Measurements from ENCODE around the gene SLC39A3. TPM values are rescaled to one million over a fixed set of nuclear protein-coding genes. Genes with fewer than 3 reads are reported as not detected.
A peak's percentile ranks its signal among the peaks of the same experiment; 100 is the strongest.

SLC39A3 gene
- total RNA-seq, 4 donors from 2014 or later: 20.2 to 27.0 (median 21.6) TPM

DNA sequence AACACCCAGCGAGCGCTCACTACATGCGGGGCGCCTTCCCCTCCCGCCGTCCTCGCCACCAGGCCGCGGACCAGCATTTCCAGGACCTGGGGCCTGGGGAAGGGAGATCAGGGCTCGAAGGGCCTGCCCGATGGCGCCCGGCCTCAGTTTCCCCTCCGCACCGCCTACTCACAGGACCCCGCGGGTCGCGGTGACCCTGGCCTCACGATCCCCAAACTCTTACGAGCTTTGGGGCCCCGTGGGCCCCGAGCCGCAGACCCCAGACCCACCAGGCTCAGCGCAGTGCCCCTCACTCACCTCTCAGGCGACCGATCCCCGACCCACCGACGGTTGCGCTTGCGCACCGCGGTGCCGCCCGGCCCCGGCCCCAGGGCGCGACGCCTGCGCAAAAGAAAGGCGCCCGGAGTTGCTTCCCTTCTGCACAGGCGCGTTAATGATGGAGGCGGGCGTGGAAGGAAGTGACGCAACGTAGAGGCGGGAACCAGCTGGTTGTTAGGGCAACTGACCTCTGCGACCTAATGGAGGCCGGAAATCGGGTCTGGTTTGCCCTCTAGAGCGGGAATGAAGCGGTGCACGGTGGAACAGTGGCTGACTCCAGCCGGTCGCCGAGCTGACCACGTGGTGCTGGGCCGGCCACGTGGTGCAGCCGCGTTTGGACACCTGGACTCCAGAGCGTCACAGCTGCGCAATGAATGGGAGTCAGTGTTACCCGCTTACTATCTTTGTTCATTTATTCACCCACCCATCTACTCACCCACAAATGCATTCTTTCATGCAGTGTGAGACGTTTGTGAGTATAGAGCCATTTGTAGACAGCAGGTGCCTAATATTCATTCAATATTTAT is 43.3 kb upstream of the SLC39A3 start, which contains the start of gene SGTA:
Gene SGTA (minus strand): TSS at position 338 of the 845 bp plus-strand sequence. CDS start 14,205 bp downstream, outside the sequence.
- H3K4me3 ChIP-seq (ENCODE audit: low read depth, poor library complexity, severe bottlenecking): peak within 1 kb of the TSS; percentile 96
- DNase-seq (ENCODE audit: low spot score in 2 of 2): peak; percentile 98 to 99
- intact Hi-C loops (cut with DNase I; ENCODE audit: low total_unique reads): no loop called here
- TF ChIP-seq, protein P1, sequence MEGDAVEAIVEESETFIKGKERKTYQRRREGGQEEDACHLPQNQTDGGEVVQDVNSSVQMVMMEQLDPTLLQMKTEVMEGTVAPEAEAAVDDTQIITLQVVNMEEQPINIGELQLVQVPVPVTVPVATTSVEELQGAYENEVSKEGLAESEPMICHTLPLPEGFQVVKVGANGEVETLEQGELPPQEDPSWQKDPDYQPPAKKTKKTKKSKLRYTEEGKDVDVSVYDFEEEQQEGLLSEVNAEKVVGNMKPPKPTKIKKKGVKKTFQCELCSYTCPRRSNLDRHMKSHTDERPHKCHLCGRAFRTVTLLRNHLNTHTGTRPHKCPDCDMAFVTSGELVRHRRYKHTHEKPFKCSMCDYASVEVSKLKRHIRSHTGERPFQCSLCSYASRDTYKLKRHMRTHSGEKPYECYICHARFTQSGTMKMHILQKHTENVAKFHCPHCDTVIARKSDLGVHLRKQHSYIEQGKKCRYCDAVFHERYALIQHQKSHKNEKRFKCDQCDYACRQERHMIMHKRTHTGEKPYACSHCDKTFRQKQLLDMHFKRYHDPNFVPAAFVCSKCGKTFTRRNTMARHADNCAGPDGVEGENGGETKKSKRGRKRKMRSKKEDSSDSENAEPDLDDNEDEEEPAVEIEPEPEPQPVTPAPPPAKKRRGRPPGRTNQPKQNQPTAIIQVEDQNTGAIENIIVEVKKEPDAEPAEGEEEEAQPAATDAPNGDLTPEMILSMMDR (IDR thresholded peaks at IDR 0.05): peak in 1 of 3 donors; percentile 7
- peak in 1 of 2 donors; percentile 57 for TF ChIP-seq POLR2A (IDR thresholded peaks at IDR 0.05)
- 1% methylated on average over 24 to 56 of the region's 68 CpGs for WGBS, 2 donors

DNA sequence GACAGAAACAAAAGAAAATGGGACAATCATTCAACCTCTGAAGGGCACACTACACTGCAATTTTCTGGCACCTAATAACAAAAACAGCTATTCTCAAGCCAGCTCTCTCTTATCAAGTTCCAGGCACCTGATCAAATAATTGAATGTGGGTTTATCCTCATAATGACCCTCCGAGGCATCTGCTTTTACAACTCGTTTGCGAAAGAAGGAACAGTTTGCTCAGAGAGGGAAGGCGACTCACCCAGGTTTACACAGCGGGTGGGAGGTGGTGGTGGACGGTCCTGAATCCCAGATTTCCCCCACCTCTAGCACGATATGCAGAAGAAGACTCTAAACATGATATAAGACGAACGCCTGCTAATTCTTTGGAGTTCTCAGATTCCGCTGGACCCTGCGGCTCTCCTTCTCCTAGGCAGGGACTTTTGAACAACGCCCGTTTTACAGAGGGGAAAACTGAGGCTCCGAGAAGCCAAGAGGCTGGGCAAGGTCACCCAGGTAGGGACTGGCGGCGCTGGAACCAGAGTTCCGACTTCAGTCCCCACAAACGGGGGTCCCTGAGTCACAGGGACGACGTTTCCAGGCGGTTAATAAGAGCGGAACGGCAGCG is 42.6 kb upstream of the SLC39A3 start:
- DNase-seq (ENCODE audit: low spot score in 2 of 2): no peak

DNA sequence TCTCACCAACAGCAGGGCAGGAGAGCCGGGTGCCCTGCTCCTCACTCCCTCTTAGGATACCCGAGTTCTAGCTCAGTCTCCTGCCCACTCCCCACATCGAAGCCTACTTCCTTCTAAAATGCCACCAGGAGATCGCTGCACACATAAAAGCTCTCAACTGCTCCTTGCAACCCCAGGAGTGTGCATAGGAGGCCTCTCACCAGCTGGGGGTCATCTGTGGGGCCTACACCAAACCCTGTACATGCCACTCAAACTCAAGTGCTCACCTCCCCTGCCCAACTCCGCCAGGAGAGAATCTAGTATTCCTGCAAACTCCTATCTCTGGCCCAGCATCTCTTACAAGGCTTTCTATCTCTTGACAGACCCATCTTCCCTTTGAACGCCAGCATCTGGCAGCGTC is 40.5 kb upstream of the SLC39A3 start:
- no peak overlapping the region for H3K4me3 ChIP-seq (ENCODE audit: low read depth, poor library complexity, severe bottlenecking)
- 88 to 93% methylated on average over 7 of the region's 7 CpGs for WGBS, 2 donors
- intact Hi-C loops (cut with DNase I; ENCODE audit: low total_unique reads): no loop called here
- TF ChIP-seq POLR2A (IDR thresholded peaks at IDR 0.05): no peak
- TF ChIP-seq, protein P1 (IDR thresholded peaks at IDR 0.05): no peak
- DNase-seq (ENCODE audit: low spot score in 2 of 2): no peak

More for the DNA sequence above, 42.6 kb upstream of the SLC39A3 start:
- WGBS, 2 donors: 1 to 2% methylated on average over 23 to 24 of the region's 24 CpGs
- TF ChIP-seq, protein P1 (IDR thresholded peaks at IDR 0.05): no peak
- TF ChIP-seq POLR2A (IDR thresholded peaks at IDR 0.05): no peak
- intact Hi-C loops (cut with DNase I; ENCODE audit: low total_unique reads): no loop called here
- H3K4me3 ChIP-seq (ENCODE audit: low read depth, poor library complexity, severe bottlenecking): peak overlapping the region; percentile 96

DNA sequence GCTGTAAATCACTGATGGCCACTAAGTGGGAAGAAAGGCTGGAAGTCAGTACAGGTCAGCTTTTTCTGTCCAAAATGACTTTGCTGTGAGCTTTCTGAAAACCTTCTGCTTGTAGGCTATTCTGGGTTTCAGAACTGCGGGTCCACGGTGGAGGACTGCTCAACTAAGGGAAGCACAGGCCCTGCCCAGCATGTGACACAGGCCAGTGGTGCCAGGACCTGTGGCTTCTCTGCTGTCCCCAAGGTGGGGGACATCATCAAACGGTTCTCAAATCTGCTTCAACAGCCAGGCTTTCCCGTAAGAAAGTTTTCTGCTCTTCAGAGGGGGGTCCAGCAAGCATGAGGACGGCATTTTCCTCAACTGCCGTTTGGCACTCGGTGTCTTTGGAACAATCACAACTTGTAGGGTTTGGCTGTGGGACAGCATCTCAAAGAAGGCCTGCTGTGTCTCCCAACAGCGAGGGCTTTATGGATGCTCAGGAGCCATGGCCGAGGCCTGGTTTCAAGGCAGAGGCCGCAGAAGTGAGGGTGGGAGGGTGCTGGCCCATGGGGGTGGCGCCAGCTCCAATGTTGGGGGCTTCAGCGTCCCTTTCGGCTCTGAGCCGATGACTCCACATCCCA is 39.4 kb upstream of the SLC39A3 start:
- intact Hi-C loops (cut with DNase I; ENCODE audit: low total_unique reads): no loop called here
- TF ChIP-seq, protein P1 (IDR thresholded peaks at IDR 0.05): no peak
- TF ChIP-seq POLR2A (IDR thresholded peaks at IDR 0.05): no peak
- 75 to 80% methylated on average over 14 of the region's 14 CpGs for WGBS, 2 donors
- H3K4me3 ChIP-seq (ENCODE audit: low read depth, poor library complexity, severe bottlenecking): no peak overlapping the region
- DNase-seq (ENCODE audit: low spot score in 2 of 2): no peak

DNA sequence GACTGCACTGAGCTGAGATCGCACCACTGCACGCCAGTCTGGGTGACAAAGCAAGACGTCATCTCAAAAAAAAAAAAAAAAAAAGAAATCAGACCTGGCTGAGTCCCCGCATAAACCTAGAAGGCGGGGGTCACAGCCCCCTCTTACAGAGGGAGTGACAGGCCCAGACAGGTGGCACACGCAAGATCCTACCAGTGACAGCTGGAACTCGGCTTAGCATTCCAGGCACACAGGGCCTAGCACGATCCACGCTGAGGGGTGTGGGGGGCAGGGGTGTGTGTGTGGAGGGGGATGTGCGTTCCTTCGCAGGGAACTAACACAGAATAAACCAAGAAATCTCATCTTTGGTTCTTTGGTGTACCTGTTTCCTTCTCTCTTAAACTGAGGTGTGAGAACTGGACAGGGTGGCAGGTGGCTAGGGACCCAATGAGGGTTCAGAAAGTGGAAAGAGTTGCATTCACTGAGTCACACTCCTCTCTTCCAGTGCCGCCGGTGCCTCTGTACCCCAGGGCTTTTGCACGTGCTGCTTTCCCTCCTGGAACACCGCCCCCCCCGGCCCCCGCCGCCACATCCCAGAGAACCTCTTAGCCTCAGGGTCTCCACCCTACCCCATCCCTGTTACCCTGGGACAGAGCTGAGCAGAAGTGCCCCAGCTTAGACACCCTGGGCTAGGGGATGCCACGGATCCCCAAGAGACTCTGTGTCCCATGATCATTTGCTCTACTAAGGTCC is 38.3 kb upstream of the SLC39A3 start:
- TF ChIP-seq, protein P1 (IDR thresholded peaks at IDR 0.05): no peak
- TF ChIP-seq POLR2A (IDR thresholded peaks at IDR 0.05): no peak
- DNase-seq (ENCODE audit: low spot score in 2 of 2): no peak
- intact Hi-C loops (cut with DNase I; ENCODE audit: low total_unique reads): no loop called here
- H3K4me3 ChIP-seq (ENCODE audit: low read depth, poor library complexity, severe bottlenecking): no peak overlapping the region
- WGBS, 2 donors: 88% methylated on average over 19 of the region's 19 CpGs
